GM13977 (cell line): ENCODE results near the gene TMEM181.
A peak's percentile ranks its signal among the peaks of the same experiment; 100 is the strongest.

Experiments
- DNase-seq: peaks from one replicate; pipeline ENCODE4 v3.0.0; 2012; ENCODE audit warnings: low spot score
- CTCF ChIP-seq: IDR thresholded peaks from 2 replicates; pipeline ENCODE4 v1.5.1; 2012; ENCODE audit warnings: mild to moderate bottlenecking, control low read depth; ENCODE audit not compliant: insufficient read depth; ENCODE audit errors: extremely low read depth, missing control alignments
- in situ Hi-C: fragments of 300-500 bp; cut with MboI; formaldehyde crosslinking; loops from one replicate; pipeline ENCODE4 v1.12.0; 2022; ENCODE audit warnings: low sequenced_read_pairs, low pct_unique_long_range_greater_than_20kb, mixed read lengths, inconsistent platforms; ENCODE audit not compliant: unreplicated experiment

The TMEM181 gene

GRCh38 chr6:158536891-158537798 lies 22.7 kb upstream of the TMEM181 start:
- in situ Hi-C loops: no loop called here
- DNase-seq: peak; percentile 50
- no peak for TF ChIP-seq CTCF

- no peak for DNase-seq
- in situ Hi-C loops: no loop called here
- no peak for TF ChIP-seq CTCF
Measured at GRCh38 chr6:158538741-158539140, 21.1 kb upstream of the TMEM181 start.

- no peak for DNase-seq
- no peak for TF ChIP-seq CTCF
- in situ Hi-C loops: no loop called here
Measured at GRCh38 chr6:158539413-158539812, 20.5 kb upstream of the TMEM181 start.

- no peak for DNase-seq
- in situ Hi-C loops: no loop called here
- no peak for TF ChIP-seq CTCF
Measured at GRCh38 chr6:158539881-158540280, 20.0 kb upstream of the TMEM181 start.

GRCh38 chr6:158543606-158544185 lies 16.2 kb upstream of the TMEM181 start:
- no peak for TF ChIP-seq CTCF
- DNase-seq: no peak
- in situ Hi-C loops: no loop called here

GRCh38 chr6:158544428-158544827 lies 15.5 kb upstream of the TMEM181 start:
- no peak for DNase-seq
- in situ Hi-C loops: no loop called here
- no peak for TF ChIP-seq CTCF
